ENCODE measurements around the gene AUNIP. TPM values are rescaled to one million over a fixed set of nuclear protein-coding genes. Genes with fewer than 3 reads are reported as not detected.

Gene AUNIP
- total and polyA plus RNA-seq, 12 donors: 0.04 to 0.25 (median 0.21) TPM; not detected in 9

GRCh38 chr1:25792115-25792514, 67.1 kb downstream of the AUNIP start:
- ATAC-seq (no peak), DNase-seq (no peak)
- H3K4me3 ChIP-seq: no peak overlapping the region
- no peaks in the 10 kb centered on the region for H3K9me3 ChIP-seq
- TF ChIP-seq CTCF (IDR thresholded peaks at IDR 0.05): no peak
- H3K4me1 ChIP-seq: peaks cover 5 to 26% (median 13%) of the 10 kb centered on the region in 9 donors
- H3K27me3 ChIP-seq: no peaks in the 10 kb centered on the region
- no peak overlapping the region for H3K27ac ChIP-seq
- 63 to 65% methylated on average over 4 of the region's 4 CpGs for WGBS, 2 donors
- intact Hi-C loops (cut with DNase I): loop anchor here in 4 of 10 donors (10.0 kb wide), 3 partner anchors 47 to 97 kb away; no protein-coding TSS in a partner anchor
- peaks cover 0 to 2% (median 0%) of the 10 kb centered on the region in 9 donors for H3K36me3 ChIP-seq

GRCh38 chr1:25790472-25790871, 68.8 kb downstream of the AUNIP start:
- Histone ChIP-seq H3K4me3 (no peak overlapping the region), H3K4me1 (peaks cover 0 to 35% (median 11%) of the 10 kb centered on the region in 9 donors), H3K9me3 (no peaks in the 10 kb centered on the region), H3K36me3 (peaks cover 0 to 5% (median 0%) of the 10 kb centered on the region in 9 donors), H3K27ac (no peak overlapping the region), H3K27me3 (no peaks in the 10 kb centered on the region)
- no peak for TF ChIP-seq CTCF (IDR thresholded peaks at IDR 0.05)
- intact Hi-C loops (cut with DNase I): loop anchor here in 4 of 10 donors (10.0 kb wide), 3 partner anchors 46 to 96 kb away; no protein-coding TSS in a partner anchor
- ATAC-seq: no peak
- DNase-seq: no peak
- WGBS, 2 donors: 88 to 90% methylated on average over 6 of the region's 6 CpGs

- no peak for TF ChIP-seq CTCF (IDR thresholded peaks at IDR 0.05)
- Histone ChIP-seq H3K27ac (no peak overlapping the region), H3K4me1 (peaks cover 2 to 48% (median 15%) of the 10 kb centered on the region in 9 donors), H3K36me3 (peaks cover 0 to 8% (median 0%) of the 10 kb centered on the region in 9 donors), H3K4me3 (no peak overlapping the region), H3K9me3 (no peaks in the 10 kb centered on the region), H3K27me3 (no peaks in the 10 kb centered on the region)
- 86 to 87% methylated on average over 5 of the region's 5 CpGs for WGBS, 2 donors
- DNase-seq (no peak), ATAC-seq (no peak)
- intact Hi-C loops (cut with DNase I): no loop called here
Measured at GRCh38 chr1:25787760-25788166, 71.5 kb downstream of the AUNIP start.

- ATAC-seq (peak in 2 of 8 donors; percentile 19 to 33), DNase-seq (no peak)
- Histone ChIP-seq H3K4me1 (peaks cover 2 to 49% (median 15%) of the 10 kb centered on the region in 9 donors), H3K4me3 (no peak overlapping the region), H3K9me3 (no peaks in the 10 kb centered on the region), H3K36me3 (peaks cover 0 to 13% (median 0%) of the 10 kb centered on the region in 9 donors), H3K27me3 (no peaks in the 10 kb centered on the region), H3K27ac (peak overlapping the region in 4 of 10 donors; percentile 11 to 53 (median 16))
- intact Hi-C loops (cut with DNase I): no loop called here
- 69 to 70% methylated on average over 11 of the region's 11 CpGs for WGBS, 2 donors
- no peak for TF ChIP-seq CTCF (IDR thresholded peaks at IDR 0.05)
Measured at GRCh38 chr1:25786887-25787759, 72.1 kb downstream of the AUNIP start.
